Stomach (tissue), 19 donors: Measurements from ENCODE around the gene MMP14. TPM values are rescaled to one million over a fixed set of nuclear protein-coding genes. Genes with fewer than 3 reads are reported as not detected.
A peak's percentile ranks its signal among the peaks of the same experiment; 100 is the strongest.

Experiments used
- DNase-seq, 2 donors: peaks; one replicate each; pipeline versions ENCODE4 v3.0.0 to v3.0.0-alpha.2; 2013 to 2019
- H3K27ac ChIP-seq, 5 donors: fragments of 200-600 bp in 4 of 5; sonication (generic) in 4 of 5; one replicate each; pipeline ENCODE4 v1.5.1; 2013 to 2019; ENCODE audit warnings: mild to moderate bottlenecking in 1 of 5, moderate library complexity in 1 of 5
- H3K27me3 ChIP-seq, 3 donors: fragments of 200-600 bp; sonication (generic); one replicate each; pipeline ENCODE4 v1.5.1; 2017 to 2019; ENCODE audit warnings: mixed run types in 1 of 3
- H3K36me3 ChIP-seq, 4 donors: fragments of 200-600 bp; sonication (generic); 1 replicate in 3 of 4; 2 replicates in 1 of 4; pipeline ENCODE4 v1.5.1; 2016 to 2019
- H3K4me1 ChIP-seq, 4 donors: fragments of 200-600 bp; sonication (generic); one replicate each; pipeline ENCODE4 v1.5.1; 2016 to 2019
- H3K4me3 ChIP-seq, 4 donors: fragments of 200-600 bp; sonication (generic) in 3 of 4; one replicate each; pipeline ENCODE4 v1.5.1; 2016 to 2019; ENCODE audit warnings: mild to moderate bottlenecking in 1 of 4
- H3K9me3 ChIP-seq, 4 donors: fragments of 200-600 bp; sonication (generic); one replicate each; pipeline ENCODE4 v1.5.1; 2016 to 2019
- CTCF ChIP-seq, 7 experiments: fragments of 450-650 bp in 4 of 7; fragments of 200-600 bp in 3 of 7; sonication (generic) in 3 of 7; IDR thresholded peaks; one replicate each; pipeline ENCODE4 v1.5.1; 2016 to 2019; ENCODE audit warnings: antibody characterized with exemption in 7 of 7, control low read depth in 2 of 7, mild to moderate bottlenecking in 1 of 7
- EP300 ChIP-seq: sonication (generic); formaldehyde crosslinking; IDR thresholded peaks from one replicate; pipeline ENCODE4 v1.6.1; 2017; ENCODE audit warnings: antibody characterized with exemption
- POLR2A ChIP-seq, 4 donors: fragments of 450-650 bp; IDR thresholded peaks; one replicate each; pipeline ENCODE4 v1.6.1; 2016; ENCODE audit warnings: antibody characterized with exemption in 4 of 4, control low read depth in 2 of 4, mild to moderate bottlenecking in 1 of 4, moderate library complexity in 1 of 4
- POLR2AphosphoS5 ChIP-seq, 3 donors: sonication (generic); formaldehyde crosslinking; IDR thresholded peaks; one replicate each; pipeline ENCODE4 v1.6.1; 2016; ENCODE audit warnings: antibody characterized with exemption in 3 of 3
- WGBS, 5 donors: extraction: QIAGEN DNeasy Blood & Tissue Kit in 3 of 5; methylation state at CpG; one replicate each; pipeline versions ENCODE4 v1.1.5 to v1.1.7; 2013 to 2018; 5-methylcytosine and 5-hydroxymethylcytosine counted together
- intact Hi-C: fragments of 100-400 bp; cut with DNase I; formaldehyde crosslinking; loops from one replicate; pipeline ENCODE4 v1.15.1; 2023; ENCODE audit warnings: low total_unique reads
- long read RNA-seq, 10 donors: transcript quantifications; one replicate each; lab custom pipeline, GENCODE V29; 2026
- polyA plus RNA-seq, 3 donors: library from polyadenylated mRNA; stranded (reverse); fragments of 200-250 nt; gene quantifications; one replicate each; pipeline ENCODE4 v1.2.3, GENCODE V29; 2013
- total RNA-seq, 5 donors: library from RNA; depleted of rRNA; stranded (reverse); fragments of >200 nt; gene quantifications; one replicate each; pipeline versions ENCODE4 v1.1.0 to v1.2.3, GENCODE V29; 2014 to 2016
- donor health status: healthy with polysubstance abuse.
- donor health status: Bipolar disorder and iron deficiency.
- donor health status: healthy.

Gene MMP14
- 100 to 1,000 TPM in 1 of 5 donors, 10 to 100 TPM in 4; 20.5 to 104 (median 46.7) TPM for total RNA-seq
- 10 to 100 TPM; 14.7 to 59.1 (median 29.6) TPM for polyA plus RNA-seq
- long read RNA-seq, donor 1, transcript MMP14-202 (2 exons, 560 nt): major isoform, 11 of 40 reads
- long read RNA-seq, donor 1, partial matches to known transcripts: 25 of 40 reads
- long read RNA-seq, donor 1, other reads (novel, unspliced or antisense): 0 of 40 reads
- long read RNA-seq, donor 2, transcript MMP14-201 (10 exons, 3,732 nt): major isoform, 5 of 13 reads
- long read RNA-seq, donor 2, partial matches to known transcripts: 5 of 13 reads
- long read RNA-seq, donor 2, other reads (novel, unspliced or antisense): 0 of 13 reads
- long read RNA-seq, donor 3, partial matches to known transcripts: 0 of 7 reads
- long read RNA-seq, donor 3, other reads (novel, unspliced or antisense): 0 of 7 reads
- long read RNA-seq, donor 4, partial matches to known transcripts: 0 of 2 reads
- long read RNA-seq, donor 4, other reads (novel, unspliced or antisense): 0 of 2 reads
- long read RNA-seq, donor 5, transcript MMP14-201 (10 exons, 3,732 nt): minor isoform, 10 of 47 reads
- long read RNA-seq, donor 5, transcript MMP14-202 (2 exons, 560 nt): major isoform, 13 of 47 reads
- long read RNA-seq, donor 5, partial matches to known transcripts: 24 of 47 reads
- long read RNA-seq, donor 5, other reads (novel, unspliced or antisense): 0 of 47 reads
- long read RNA-seq, donor 6, transcript MMP14-201 (10 exons, 3,732 nt): major isoform, 15 of 25 reads
- long read RNA-seq, donor 6, transcript MMP14-202 (2 exons, 560 nt): minor isoform, 10 of 25 reads
- long read RNA-seq, donor 6, partial matches to known transcripts: 0 of 25 reads
- long read RNA-seq, donor 6, other reads (novel, unspliced or antisense): 0 of 25 reads
- long read RNA-seq, donor 7, transcript MMP14-202 (2 exons, 560 nt): major isoform, 13 of 33 reads
- long read RNA-seq, donor 7, transcript MMP14-201 (10 exons, 3,732 nt): minor isoform, 6 of 33 reads
- long read RNA-seq, donor 7, partial matches to known transcripts: 14 of 33 reads
- long read RNA-seq, donor 7, other reads (novel, unspliced or antisense): 0 of 33 reads
- long read RNA-seq, donor 8, transcript MMP14-202 (2 exons, 560 nt): minor isoform, 5 of 12 reads
- long read RNA-seq, donor 8, transcript MMP14-201 (10 exons, 3,732 nt): major isoform, 7 of 12 reads
- long read RNA-seq, donor 8, partial matches to known transcripts: 0 of 12 reads
- long read RNA-seq, donor 8, other reads (novel, unspliced or antisense): 0 of 12 reads
- long read RNA-seq, donor 9, transcript MMP14-202 (2 exons, 560 nt): major isoform, 10 of 34 reads
- long read RNA-seq, donor 9, transcript MMP14-201 (10 exons, 3,732 nt): minor isoform, 8 of 34 reads
- long read RNA-seq, donor 9, partial matches to known transcripts: 16 of 34 reads
- long read RNA-seq, donor 9, other reads (novel, unspliced or antisense): 0 of 34 reads
- long read RNA-seq, donor 10, partial matches to known transcripts: 0 of 4 reads
- long read RNA-seq, donor 10, other reads (novel, unspliced or antisense): 0 of 4 reads

DNA sequence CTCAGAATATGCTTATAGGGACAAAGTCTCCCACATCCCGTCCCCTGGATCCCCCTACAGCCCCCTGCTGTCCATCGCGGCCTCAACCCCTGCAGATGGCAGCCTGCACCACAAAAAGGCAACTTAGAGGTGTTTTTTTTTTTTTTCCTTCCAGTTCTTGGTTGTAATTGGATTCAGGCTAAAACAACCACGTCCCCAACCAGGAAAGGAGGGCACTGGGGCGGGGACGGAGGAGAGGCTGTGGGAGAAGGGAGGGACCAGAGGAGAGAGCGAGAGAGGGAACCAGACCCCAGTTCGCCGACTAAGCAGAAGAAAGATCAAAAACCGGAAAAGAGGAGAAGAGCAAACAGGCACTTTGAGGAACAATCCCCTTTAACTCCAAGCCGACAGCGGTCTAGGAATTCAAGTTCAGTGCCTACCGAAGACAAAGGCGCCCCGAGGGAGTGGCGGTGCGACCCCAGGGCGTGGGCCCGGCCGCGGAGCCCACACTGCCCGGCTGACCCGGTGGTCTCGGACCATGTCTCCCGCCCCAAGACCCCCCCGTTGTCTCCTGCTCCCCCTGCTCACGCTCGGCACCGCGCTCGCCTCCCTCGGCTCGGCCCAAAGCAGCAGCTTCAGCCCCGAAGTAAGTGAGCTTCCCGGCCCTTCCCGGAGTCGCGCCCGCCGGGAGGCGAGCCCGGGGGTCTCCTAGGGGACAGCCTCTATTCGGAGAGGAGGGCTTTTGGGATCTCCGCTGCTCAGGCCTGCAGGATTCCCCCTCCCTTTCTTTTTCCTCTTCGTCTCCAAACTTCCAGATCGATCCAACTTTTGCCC is at the start of gene MMP14:
Gene MMP14, plus strand, starts transcription at position 285 of the 813 bp plus-strand sequence. Its CDS starts 233 bp downstream, at position 518.
- Histone ChIP-seq H3K27me3 (no peaks in the 10 kb centered on the region), H3K9me3 (no peaks in the 10 kb centered on the region), H3K36me3 (peaks cover 14 to 44% (median 30%) of the 10 kb centered on the region in 4 donors), H3K4me1 (peaks cover 15 to 52% (median 36%) of the 10 kb centered on the region in 4 donors), H3K27ac (peak within 1 kb of the TSS; percentile 90 to 97 (median 93)), H3K4me3 (peak within 1 kb of the TSS; percentile 68 to 95 (median 74))
- intact Hi-C loops: no loop called here
- peak; percentile 69 to 93 for DNase-seq
- TF ChIP-seq POLR2AphosphoS5 (IDR thresholded peaks at IDR 0.05) (peak; percentile 40 to 81 (median 72)), EP300 (no peak), POLR2A (IDR thresholded peaks at IDR 0.05) (peak in 1 of 4 donors; percentile 38), CTCF (IDR thresholded peaks at IDR 0.05) (peak in 3 of 7 experiments; percentile 19 to 36 (median 36))
- WGBS, 5 donors: 5 to 16% (median 6%) methylated on average over 36 to 46 of the region's 46 CpGs

DNA sequence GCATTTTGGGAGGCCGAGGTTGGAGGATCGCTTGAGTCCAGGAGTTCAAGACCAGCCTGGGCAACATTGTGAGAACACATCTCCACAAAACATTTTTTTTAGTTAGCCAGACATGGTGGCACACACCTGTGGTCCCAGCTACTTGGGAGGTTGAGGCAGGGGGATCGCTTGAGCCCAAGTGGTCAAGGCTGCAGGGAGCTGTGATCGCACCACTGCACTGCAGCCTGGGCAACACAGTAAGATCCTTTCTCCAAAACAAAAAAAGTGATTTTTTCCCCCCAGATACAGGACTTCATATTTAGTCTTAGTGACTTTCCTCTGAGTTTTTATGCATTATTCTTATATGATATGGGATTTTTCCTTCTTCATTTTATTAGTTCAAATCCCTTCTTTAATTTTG is 49.7 kb upstream of the MMP14 start:
- intact Hi-C loops: no loop called here
- peaks cover 0 to 6% (median 0%) of the 10 kb centered on the region in 4 donors for H3K4me1 ChIP-seq
- no peaks in the 10 kb centered on the region for H3K36me3 ChIP-seq
- no peaks in the 10 kb centered on the region for H3K9me3 ChIP-seq
- no peaks in the 10 kb centered on the region for H3K27me3 ChIP-seq
- no peak overlapping the region for H3K4me3 ChIP-seq
- no peak for DNase-seq
- TF ChIP-seq CTCF (IDR thresholded peaks at IDR 0.05) (no peak), EP300 (no peak), POLR2A (IDR thresholded peaks at IDR 0.05) (no peak), POLR2AphosphoS5 (IDR thresholded peaks at IDR 0.05) (no peak)
- 93 to 99% (median 95%) methylated on average over 4 of the region's 4 CpGs for WGBS, 5 donors
- H3K27ac ChIP-seq: no peak overlapping the region

- DNase-seq: no peak
- H3K4me1 ChIP-seq: no peaks in the 10 kb centered on the region
- no peaks in the 10 kb centered on the region for H3K36me3 ChIP-seq
- TF ChIP-seq POLR2A (IDR thresholded peaks at IDR 0.05) (no peak), CTCF (IDR thresholded peaks at IDR 0.05) (no peak), EP300 (no peak), POLR2AphosphoS5 (IDR thresholded peaks at IDR 0.05) (no peak)
- H3K27me3 ChIP-seq: no peaks in the 10 kb centered on the region
- no peak overlapping the region for H3K4me3 ChIP-seq
- 58 to 77% (median 65%) methylated on average over 3 of the region's 3 CpGs for WGBS, 5 donors
- no peaks in the 10 kb centered on the region for H3K9me3 ChIP-seq
- H3K27ac ChIP-seq: peak overlapping the region in 1 of 5 donors; percentile 8
- intact Hi-C loops: no loop called here
Measured at GRCh38 chr14:22791301-22791700, 45.1 kb upstream of the MMP14 start.
